Fibroblast of skin of back (primary cell): Measurements from ENCODE around the gene DTNBP1.

Experiments used
- DNase-seq: peaks from one replicate; pipeline ENCODE4 v3.0.0-alpha.2; 2013

DTNBP1 gene

DNA sequence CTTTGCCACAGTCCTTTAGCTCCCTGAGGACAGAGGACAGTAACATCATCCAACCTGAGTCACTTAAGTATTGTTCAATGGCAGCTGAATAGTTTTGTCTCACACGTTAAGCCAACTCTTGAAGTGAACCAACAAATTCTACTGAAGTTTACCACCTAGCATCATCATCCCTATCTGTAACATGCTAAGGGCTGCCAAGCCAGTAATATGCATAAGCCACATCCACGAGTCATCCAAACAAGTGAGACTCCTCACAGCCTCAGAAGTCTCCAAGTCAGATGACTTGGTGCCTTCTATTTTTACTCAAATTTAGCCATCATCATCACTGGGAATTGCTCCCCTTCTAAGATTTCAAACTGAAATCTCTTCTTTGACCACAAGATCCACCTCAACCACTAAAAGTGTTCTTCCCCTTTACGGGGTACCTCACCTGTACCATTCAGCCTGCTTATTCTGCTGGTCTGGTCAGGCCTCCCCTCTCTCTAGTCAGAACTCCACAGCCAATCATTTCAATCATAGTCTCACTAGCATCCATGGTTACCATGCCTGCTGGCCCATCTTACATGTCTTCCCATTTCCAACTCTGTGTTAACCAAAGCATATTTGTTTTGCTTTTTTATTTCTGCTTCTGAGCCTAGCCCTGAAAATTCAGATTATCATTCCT is 73.7 kb downstream of the DTNBP1 start:
- DNase-seq: peak; percentile 62

DNA sequence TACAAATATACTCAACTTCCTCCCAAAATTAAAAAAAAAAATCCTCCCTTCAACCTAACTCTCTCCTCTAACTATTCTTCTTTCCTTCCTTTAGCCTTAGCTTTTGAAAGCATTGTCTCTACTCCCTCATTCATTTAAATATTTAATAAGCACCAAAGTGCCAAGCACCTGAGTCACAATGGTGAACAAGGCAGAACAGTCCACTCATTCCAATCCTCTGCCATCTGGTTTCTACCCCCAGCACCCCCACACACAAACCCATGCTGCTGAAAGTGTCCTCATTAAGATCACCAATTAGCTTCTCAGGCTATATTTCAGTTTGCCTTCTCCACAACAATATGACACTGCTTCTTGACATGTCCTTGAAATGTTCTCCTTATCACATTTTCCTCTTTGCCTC is 76.3 kb downstream of the DTNBP1 start:
- DNase-seq: no peak

DNA sequence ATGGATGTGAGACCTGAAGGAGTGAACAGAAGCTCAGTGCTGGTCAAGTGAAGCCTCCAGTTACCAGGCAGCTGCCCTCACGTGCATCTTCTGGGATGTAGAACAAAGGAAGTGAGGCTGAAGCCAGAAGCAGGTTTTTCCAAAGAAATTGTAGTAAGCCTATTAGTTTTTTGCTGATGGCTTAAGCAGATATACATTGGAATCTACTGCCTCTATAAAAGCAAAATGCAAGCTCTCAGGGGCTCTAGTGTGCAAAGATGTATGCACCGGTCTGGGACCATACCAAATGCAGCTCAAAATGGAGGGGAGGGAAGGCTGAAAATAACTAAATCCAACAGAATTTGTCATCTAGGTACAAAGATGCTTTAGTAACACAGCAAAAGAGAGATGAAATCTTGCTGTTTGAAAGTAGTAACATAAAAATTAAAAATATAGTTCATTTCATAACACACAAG is 77.0 kb downstream of the DTNBP1 start:
- no peak for DNase-seq

DNA sequence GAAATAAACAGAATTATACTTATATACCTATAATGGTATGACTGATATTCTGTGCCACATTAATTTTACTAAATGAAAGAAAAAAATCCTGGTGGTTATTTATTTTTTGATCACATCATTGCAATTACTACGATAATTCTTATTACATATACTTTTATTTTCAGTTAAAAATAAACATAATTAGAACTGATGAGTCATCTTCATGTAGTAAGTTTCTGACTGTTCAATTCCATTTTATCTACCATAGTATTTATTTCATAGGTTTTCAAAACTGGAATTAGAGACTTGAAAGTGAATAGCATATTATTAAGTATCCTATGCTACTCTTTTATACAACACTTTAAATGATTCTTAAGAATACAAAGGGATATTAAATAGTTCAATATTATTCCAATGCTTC is 80.3 kb downstream of the DTNBP1 start:
- no peak for DNase-seq

DNA sequence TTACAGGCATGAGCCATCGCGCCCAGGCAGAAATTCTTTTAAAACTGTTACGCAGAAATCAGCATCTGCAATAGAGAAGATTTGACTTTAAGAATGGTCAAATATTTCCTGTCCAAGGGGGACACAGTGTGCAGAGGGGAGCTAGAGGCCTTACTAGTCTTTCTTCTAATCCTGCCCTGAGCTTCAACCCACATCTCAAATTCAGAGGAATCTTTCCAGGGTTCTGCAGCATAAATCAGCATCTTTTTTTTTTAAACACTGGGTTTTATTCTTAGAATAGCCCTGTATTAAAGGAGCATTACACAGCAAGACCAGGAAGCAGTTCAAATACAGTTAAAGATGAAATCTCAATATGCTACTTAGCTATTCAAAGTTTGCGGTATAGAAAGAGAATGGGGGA is 81.1 kb downstream of the DTNBP1 start:
- no peak for DNase-seq

DNA sequence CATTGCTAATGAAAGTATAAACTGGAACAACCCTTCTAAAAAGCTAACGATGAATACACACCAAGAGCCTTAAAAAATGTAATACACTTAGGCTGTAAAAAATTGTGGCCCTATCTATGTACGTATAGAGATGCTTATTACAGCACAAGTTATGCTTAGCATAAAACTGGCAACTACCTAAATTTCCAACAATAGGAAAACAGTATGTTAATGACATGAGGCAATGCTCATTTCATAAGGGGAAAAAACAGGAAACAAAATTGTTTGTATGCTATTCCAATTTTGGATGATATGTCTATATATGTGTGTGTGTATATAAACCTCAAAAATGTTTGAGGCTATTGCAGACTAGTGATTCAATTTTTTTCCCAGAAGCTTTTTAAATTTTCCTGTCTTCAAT is 82.5 kb downstream of the DTNBP1 start:
- no peak for DNase-seq

DNA sequence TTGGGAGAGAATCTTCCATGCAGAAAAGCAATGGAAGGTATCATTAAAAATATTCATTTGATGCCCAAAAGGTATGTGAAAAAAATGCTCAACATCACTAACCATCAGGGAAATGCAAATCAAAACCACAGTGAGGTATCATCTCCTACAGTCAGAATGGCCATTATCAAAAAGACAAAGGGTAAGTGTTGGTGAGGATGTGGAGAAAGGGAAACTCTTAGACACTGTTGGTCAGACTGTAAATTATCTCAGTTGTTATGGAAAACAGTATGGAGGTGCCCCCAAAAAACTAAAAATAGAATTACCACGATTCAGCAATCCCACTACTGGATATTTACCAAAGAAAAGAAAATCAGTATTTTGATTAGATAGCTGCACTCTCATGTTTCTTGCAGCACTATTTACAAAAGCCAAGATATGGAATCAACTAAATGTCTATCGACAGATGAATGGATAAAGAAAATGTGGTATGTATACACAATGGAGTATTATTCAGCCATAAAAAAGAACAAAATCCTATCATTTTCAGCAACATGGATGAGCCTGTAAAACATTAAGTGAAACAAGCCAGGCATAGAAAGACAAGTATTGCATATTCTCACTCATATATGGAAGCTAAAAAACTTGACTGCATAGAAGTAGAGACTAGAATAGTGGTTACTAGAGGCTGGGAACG is 84.0 kb downstream of the DTNBP1 start:
- DNase-seq: no peak

DNA sequence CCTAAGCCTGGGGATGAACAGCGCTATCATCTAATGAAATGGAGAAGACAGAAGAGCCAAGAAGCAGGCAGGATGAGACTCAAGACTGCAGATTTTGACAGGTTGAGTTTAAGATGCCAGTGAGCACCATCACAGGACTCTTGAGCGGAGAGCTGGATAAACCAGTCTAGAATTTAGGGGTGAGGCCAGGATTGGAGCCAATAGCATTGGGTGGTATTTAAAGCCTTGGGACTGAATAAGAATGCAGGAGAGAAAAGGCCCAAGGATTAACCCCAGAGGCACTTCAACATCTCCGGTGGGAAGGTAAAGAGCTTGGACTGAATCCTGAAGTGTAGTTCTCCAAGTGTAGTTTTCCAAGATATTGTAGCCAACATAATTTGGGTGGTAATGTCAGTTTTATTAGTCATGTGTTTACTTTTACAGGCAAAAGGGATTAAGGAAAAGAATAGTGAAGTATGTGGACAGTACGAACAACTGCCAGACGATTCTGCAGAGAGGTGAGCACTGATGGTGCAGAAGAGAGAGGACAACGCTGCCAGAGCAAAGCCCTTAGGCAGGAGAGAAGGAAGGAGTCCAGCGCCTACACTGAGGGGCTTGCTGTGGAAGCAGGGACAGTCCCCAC is 85.2 kb downstream of the DTNBP1 start:
- DNase-seq: no peak

DNA sequence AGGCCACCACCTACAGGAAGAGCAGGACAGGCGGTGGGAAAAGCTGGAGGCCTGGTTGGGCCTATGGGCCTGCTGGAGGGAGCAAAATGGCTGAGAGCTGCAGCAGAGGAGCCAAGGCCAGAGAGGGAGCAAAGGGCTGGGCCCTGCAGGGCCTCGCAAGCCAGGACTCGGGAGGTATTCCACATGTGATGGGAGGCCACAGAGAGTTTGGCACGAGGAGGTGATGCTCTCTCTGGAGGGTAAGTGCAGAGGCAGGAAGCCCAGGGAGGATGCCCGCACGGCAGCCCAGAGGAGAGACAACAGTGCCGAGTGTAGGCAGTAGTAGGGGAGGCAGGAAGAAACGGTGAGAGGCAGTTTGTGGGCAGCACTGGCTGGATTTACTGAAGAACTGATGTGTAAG is 85.7 kb downstream of the DTNBP1 start:
- no peak for DNase-seq

DNA sequence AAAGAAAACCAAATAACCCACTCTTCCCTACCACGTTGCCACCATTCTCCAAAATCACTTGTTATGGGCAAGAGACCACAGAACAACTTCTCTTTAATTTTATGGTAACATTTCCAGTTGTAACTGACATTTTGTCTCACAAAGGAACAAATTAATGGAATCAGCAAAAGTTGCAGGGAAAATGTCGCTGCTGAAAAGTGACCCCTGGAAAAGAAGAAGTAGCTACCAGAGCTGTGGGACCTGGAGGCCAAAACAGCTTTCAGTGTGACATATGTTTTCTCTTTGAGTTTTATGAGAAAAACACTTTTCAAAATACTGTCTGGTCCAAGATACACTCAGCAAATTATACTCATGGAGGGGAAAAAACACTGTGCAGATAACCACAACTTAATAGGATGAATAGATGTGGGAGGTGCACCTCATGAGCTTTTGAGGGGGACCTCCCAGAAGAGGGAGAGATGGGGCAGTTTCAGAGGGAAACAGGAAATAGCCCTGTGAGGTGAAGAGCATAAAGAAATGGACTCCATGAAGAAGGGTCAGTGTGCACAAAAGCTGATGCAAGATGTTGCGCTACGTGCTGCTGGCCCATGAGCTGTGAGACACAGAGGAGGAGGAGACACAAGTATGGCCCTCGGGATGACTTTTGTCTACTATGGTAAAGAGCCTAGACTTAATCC is 87.3 kb downstream of the DTNBP1 start:
- DNase-seq: no peak

DNA sequence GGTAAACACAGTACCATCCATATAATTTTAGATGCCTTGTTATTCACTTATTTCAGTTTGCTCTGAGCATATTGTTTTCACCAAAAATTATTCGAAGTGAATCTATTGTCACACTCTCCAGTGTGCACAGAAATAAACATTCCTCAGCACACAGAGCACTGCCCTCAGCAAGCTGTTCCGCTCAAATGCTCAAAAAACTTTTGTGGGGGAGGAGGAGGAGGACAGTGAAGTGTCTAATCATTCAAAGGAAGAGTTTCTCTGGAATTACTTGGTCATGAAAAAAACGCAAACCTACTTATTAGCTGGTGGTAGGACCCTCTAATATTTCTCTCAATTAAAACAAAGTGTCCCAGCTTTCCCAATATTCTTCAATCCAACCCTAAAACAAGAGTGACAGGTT is 88.3 kb downstream of the DTNBP1 start:
- DNase-seq: no peak

DNA sequence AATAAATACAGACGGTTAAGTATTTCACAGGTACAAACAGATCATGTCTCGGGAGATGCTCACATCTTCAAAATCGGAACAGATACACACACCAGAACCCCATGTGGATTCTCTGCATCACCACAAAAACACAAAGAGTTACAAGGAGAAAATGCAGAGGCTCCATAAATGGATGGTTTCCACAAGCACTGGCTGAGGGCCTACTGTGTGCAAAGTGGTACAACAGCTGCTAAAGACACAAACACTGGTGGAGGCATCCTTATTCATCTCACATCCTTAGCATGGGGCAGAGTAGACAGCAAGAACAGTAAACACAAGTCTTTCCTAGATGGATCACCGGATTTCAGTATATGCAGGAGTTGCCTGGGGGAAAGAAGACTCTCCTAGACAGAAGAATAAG is 88.8 kb downstream of the DTNBP1 start:
- no peak for DNase-seq

DNA sequence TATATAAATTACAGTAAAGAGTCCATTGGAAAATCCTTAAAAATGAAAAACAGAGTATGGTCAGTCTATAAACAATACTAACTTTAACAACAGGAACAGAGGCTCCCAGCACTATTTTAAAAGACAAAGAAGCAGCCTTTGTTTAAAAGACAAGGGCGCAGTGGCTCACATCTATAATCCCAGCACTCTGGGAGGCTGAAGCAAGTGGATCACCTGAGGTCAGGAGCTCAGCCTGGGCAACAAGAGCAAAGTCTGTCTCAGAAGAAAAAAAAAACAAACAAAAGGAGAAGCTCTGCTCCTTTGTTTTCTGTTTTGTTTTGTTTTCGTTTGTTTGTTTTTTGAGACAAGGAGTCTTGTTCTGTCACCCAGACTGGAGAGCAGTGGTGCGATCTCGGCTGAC is 89.4 kb downstream of the DTNBP1 start:
- DNase-seq: no peak

DNA sequence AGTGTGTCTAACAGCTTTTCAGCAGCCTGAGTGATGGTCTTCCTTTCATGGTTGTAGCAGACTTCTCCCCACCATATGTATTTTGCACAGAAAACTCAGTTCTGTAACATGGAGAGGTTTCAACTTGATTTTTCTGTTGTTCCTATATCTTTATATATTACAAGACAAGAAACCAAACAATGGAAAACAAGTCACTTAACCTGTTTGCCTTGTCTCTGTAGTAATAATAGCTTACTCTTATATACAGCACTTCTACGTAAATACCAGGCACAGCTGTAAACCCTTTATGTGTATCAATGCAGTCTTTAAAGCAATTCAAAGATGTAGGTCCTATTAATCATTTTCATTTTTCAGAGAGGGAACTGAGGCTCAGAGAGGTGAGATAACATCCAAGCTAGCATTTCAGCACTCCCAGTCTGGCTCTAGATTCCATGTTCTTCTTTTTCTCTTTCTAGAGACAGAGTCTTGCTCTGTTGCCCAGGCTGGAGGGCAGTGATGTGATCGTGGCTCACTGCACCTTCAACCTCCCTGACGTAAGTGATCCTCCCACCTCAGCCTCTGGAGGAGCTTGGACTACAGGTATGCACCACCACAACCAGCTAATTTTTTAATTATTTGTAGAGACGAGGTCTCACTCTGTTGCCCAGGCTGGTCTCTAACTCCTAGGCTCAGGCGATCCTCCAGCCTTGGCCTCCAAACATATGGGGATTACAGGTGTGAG is 90.4 kb downstream of the DTNBP1 start:
- DNase-seq: no peak

DNA sequence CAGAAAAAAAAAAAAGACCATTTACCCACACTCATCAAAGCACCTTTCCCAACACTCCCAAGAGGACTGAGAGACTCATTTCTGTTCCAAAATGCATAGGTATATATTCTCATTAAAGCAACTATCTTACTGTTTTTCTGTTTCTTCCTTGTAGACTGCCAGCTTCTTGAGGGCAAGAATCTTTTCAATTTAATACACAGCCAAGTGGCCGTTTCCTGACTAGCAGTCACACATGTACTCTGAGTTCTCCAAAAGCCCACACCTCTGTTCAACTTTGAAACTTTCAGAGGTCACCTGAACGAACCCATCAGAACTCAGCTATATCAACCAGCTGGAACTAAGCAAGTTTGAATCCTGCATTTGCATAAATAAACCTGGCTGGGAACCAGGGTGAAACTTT is 92.7 kb downstream of the DTNBP1 start:
- no peak for DNase-seq

DNA sequence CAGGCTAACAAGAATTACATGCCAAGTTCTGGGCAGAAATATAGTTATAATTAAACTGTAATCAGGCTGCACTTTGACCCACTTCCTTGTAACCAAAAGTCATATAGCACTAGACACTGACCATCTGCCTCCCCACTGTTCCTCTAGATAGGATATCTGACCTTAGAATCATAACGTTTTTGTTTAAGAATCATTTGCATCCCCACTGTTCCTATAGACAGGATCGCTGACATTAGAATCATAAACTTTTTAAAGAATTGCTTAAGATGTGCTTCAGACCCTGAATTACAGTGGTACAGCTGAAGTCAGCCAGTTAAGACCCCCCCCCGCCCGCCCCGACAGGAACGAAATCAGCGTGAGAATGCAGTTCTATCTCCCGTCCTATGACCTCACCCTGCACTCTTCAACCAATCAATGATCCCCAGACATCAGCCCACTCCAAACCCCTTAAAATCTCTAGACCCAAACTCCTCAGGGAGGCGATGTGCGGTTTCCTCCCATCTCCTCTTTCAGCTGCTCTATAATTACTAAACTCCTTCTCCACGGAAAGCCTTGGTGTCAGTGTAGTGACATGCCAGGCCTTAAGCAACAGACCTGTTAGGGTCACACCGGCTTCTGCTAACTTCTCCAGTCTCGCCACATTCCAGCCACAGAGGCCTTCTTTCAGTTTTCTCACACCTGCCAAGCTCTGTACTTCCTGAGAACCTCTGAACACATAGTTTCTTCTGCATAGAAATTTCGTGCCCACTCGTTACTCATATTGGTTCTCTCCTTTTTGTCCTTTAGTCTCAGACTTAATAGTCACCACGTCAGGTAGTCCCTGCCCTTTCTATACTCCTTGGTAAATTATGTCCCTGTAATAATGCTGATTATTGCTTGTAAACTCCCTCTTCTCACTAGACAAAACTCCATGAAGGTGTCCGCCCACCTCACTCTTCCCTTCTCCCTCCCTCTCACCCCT is 93.5 kb downstream of the DTNBP1 start:
- no peak for DNase-seq

DNA sequence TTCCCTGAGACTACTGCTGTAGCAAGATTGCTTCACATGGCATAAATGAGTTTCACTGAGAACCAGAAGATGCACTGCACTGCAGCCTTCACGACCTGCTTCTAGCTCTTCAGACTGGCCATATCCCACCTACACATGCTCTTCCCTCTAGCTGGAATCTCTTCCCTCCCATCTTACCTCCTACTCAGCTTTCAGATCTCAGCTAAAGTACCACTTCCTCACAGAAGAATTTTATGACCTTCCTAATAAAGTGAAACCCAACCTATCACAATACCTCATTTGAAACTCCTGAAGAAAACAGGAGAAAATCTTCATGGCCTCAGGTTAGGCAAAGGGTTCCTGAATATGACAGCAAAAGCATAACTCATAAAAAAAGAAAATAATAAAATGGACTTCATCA is 99.9 kb downstream of the DTNBP1 start:
- DNase-seq: no peak

DNA sequence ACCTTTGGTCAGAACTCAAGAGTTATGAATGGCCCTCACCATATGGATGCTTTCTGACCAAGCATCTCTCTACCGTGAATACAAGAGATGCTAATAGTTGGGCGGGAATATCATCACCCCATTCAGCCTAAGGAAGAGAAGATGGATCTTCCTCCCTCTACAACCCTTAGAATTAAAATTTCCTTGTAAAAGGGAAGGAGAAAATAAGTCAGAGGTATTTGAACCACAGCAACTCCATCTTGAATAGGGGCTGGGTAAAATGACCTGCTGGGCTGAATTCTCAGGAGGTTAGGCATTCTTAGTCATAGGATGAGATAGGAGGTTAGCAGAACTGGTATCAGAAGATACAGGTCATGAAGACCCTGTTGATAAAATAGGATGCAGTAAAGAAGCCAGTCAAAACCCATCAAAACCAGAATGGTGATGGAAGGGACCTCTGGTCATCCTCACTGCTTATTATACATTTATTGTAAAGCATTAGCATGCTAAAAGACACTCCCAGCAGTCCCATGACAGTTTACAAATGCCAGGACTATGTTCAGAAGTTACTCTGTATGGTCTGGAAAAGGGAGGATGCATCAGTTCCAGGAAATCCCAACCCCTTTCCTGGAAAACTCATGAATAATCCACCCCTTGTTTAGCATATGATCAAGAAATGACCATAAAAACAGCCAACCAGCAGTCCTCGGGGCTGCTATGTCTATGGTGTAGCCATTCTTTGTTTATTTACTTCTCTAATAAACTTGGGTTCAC is 101.2 kb downstream of the DTNBP1 start:
- DNase-seq: no peak

DNA sequence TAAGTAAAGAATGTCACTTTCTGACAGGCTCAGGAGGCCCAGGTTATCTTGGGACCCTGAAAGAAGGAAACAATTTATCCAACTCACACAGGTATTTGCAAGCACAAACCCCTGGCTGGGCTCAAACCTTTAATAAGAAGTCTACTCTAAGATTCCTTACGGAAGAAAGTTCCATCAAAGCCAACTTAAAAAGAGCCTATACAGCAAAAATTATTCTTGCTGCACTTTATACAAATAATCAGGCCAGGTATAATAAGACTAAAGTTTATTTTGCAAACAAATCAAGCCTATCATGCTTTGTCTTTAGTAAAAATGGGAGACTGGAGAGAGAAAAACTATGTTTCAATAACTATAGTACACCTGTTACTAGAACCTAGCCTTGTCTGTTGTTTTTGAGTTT is 102.1 kb downstream of the DTNBP1 start:
- no peak for DNase-seq

DNA sequence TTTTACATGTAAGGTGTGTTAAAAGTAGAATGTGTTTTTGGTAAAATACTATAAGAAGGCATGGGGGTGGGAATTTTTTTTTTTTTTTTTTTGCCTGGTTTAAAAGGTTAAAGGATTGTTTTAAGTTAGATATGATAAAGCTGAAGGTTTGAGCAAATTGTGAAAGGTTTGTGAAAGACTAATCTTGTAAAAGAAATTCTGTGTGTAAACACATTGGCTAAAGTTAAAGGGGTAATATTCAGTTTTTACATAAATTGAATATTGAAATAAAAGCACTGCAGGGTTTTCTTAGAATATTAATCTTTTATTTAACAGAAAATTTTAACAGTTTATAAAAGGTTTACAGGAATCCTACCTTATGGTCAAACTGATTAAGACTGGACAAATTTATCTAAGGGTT is 105.7 kb downstream of the DTNBP1 start:
- DNase-seq: no peak

DNA sequence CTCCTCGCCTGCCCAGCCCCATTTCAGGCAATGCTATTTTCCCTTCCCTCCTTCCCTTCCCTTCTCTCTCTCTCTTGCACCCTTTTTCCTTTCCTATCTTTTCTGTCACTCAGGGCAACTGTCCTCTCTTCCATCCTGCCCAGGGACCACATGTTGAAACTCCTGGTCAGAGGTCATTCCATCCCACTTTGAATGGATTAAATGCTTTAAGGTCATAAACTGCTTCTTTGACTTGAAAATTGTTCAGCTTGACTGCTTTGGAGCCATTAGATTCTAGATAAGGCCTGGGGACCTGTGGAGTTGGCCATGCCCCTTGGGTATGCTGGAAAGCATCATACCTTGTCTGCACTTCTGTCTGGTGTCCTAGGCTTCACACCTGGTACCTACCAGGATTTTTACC is 106.1 kb downstream of the DTNBP1 start:
- no peak for DNase-seq
